Progenitor cell of endocrine pancreas (in vitro differentiated cells): Measurements from ENCODE around the gene NSMCE1. TPM values are rescaled to one million over a fixed set of nuclear protein-coding genes. Genes with fewer than 3 reads are reported as not detected.
"Not testable (repeated sequence)": the region's sequence is repeated elsewhere in the genome, so short reads cannot be mapped to it uniquely, and the experiment has no call there.

Experiments
- DNase-seq: peaks from one replicate; pipeline ENCODE4 v3.0.0; 2021; ENCODE audit warnings: low spot score; ENCODE audit not compliant: unreplicated experiment
- H3K27ac Mint-ChIP-seq: 2 replicates; pipeline ENCODE4 v1.8.0; 2021; ENCODE audit warnings: mild to moderate bottlenecking, moderate library complexity, mixed read lengths
- H3K27me3 Mint-ChIP-seq: 2 replicates; pipeline ENCODE4 v1.8.0; 2021; ENCODE audit warnings: mixed read lengths
- H3K36me3 Mint-ChIP-seq: 2 replicates; pipeline ENCODE4 v1.8.0; 2022; ENCODE audit warnings: mixed read lengths; ENCODE audit not compliant: insufficient read depth
- H3K4me1 Mint-ChIP-seq: 2 replicates; pipeline ENCODE4 v1.8.0; 2021; ENCODE audit warnings: low read depth, mixed read lengths
- H3K4me3 Mint-ChIP-seq: 2 replicates; pipeline ENCODE4 v1.8.0; 2021; ENCODE audit warnings: low read depth, mild to moderate bottlenecking, moderate library complexity, mixed read lengths
- H3K9me3 Mint-ChIP-seq: 2 replicates; pipeline ENCODE4 v1.8.0; 2021; ENCODE audit warnings: low read depth, mixed read lengths
- total RNA-seq: library from RNA; stranded (reverse); gene quantifications from 2 replicates; pipeline ENCODE4 v1.2.1, GENCODE V29; 2021
- TF ChIP-seq, protein P1 (sequence below): fragments of 200-600 bp; sonication (generic); IDR thresholded peaks from one replicate; pipeline ENCODE4 v1.5.0; 2021; ENCODE audit warnings: antibody characterized with exemption, mild to moderate bottlenecking; ENCODE audit not compliant: unreplicated experiment

The NSMCE1 gene
- total RNA-seq, 1 donor from 2014 or later: 26.2 TPM

DNA sequence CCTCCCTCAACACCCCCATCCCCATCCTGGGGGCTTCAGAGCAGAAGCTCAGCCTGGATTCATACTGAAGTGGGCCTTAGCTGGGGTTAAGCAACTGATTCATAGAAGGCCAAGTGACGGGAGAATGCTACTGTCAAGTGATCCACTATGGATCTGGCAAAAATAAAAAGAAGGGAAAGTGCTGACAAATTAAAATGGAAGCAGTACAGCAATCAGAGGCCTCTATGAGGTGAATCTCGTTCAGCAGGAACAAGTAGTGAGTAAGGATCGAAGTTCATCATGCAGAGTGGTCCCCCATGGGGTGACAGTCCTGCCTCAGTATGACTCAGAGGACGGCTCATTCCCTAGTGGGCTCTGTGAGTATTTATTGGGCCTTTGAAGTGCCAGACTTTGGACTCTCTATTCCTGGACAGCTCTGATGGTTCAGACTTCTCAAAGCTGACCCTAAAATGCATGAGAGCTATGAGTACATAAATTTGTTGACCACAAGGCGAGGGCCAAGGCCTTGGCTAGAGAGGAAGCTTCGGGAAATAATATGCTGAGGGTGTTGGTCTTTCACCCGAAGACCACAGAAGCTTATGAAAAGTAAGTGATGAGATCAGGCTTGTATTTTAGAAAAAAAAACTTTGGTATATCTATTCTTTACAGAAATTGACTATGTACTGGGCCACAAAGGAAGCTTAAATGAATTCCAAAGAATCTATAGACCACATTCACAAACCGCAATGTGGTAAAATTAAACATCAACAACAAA, 5.3 kb upstream of the NSMCE1 start:
- TF ChIP-seq, protein P1, sequence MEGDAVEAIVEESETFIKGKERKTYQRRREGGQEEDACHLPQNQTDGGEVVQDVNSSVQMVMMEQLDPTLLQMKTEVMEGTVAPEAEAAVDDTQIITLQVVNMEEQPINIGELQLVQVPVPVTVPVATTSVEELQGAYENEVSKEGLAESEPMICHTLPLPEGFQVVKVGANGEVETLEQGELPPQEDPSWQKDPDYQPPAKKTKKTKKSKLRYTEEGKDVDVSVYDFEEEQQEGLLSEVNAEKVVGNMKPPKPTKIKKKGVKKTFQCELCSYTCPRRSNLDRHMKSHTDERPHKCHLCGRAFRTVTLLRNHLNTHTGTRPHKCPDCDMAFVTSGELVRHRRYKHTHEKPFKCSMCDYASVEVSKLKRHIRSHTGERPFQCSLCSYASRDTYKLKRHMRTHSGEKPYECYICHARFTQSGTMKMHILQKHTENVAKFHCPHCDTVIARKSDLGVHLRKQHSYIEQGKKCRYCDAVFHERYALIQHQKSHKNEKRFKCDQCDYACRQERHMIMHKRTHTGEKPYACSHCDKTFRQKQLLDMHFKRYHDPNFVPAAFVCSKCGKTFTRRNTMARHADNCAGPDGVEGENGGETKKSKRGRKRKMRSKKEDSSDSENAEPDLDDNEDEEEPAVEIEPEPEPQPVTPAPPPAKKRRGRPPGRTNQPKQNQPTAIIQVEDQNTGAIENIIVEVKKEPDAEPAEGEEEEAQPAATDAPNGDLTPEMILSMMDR: no peak

DNA sequence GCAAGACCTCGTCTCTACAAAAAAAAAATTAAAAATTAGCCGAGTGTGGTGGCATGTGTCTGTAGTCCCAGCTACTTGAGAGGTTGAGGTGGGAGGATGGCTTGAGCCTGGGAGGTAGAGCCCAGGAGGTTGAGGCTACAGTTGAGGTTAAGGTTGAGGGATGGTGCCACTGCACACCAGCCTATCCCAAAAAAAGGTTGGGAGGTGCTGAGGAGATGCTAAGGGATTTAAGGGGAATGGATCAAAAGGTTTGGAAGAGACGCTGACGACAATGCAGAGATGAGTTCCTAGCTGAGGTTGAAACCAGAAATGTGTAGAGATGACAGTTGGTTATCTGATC, 4.7 kb upstream of the NSMCE1 start:
- peaks cover 1% of the 10 kb centered on the region for H3K4me1 Mint-ChIP-seq
- H3K27me3 Mint-ChIP-seq: no peaks in the 10 kb centered on the region
- no peak for DNase-seq
- no peak overlapping the region for H3K4me3 Mint-ChIP-seq
- TF ChIP-seq, protein P1: no peak
- no peaks in the 10 kb centered on the region for H3K36me3 Mint-ChIP-seq
- H3K9me3 Mint-ChIP-seq: no peaks in the 10 kb centered on the region
- no peak overlapping the region for H3K27ac Mint-ChIP-seq

More for the DNA sequence above, 5.3 kb upstream of the NSMCE1 start:
- no peaks in the 10 kb centered on the region for H3K36me3 Mint-ChIP-seq
- H3K27me3 Mint-ChIP-seq: no peaks in the 10 kb centered on the region
- no peak for DNase-seq
- H3K4me3 Mint-ChIP-seq: no peak overlapping the region
- no peaks in the 10 kb centered on the region for H3K4me1 Mint-ChIP-seq
- H3K9me3 Mint-ChIP-seq: no peaks in the 10 kb centered on the region
- no peak overlapping the region for H3K27ac Mint-ChIP-seq

DNA sequence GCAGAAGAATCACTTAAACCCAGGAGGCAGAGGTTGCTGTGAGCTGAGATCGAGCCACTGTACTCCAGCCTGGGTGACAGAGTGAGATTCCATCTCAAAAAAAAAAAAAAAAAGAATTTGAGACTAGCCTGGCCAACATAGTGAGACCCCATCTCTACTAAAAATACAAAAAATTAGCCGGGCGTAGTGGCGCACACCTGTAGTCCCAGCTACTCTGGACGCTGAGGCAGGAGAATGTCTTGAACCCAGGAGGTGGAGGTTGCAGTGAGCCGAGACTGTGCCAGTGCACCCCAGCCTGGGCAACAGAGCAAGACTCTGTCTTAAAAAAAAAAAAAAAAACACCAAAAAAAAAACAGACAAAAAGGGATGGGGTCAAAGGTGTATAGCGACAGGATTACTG, 4.1 kb upstream of the NSMCE1 start:
- not testable (repeated sequence) for H3K27ac Mint-ChIP-seq, DNase-seq, H3K27me3 Mint-ChIP-seq, H3K4me3 Mint-ChIP-seq, H3K4me1 Mint-ChIP-seq, H3K9me3 Mint-ChIP-seq, H3K36me3 Mint-ChIP-seq

DNA sequence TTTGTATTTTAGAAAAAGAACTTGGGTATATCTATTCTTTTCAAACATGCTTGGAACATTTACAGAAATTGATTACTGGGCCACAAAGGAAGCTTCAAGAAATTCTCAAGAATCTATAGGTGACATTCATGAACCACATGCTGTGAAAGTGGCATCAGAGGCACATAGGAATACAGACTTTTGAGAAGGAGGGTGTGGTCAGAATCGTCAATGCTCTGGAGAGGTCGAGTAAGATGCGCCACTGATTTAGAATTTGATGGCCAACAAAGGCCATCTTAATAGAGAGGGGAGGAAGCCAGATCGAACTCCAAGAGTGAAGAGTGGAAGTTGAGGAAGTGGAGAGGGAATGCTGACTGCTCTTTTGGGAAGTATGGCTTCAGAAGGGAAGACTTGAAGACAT, 3.5 kb upstream of the NSMCE1 start:
- Mint-ChIP-seq H3K27ac (no peak overlapping the region), H3K27me3 (no peaks in the 10 kb centered on the region), H3K4me3 (no peak overlapping the region), H3K9me3 (no peaks in the 10 kb centered on the region), H3K36me3 (no peaks in the 10 kb centered on the region), H3K4me1 (peaks cover 5% of the 10 kb centered on the region)
- TF ChIP-seq, protein P1: no peak
- no peak for DNase-seq

DNA sequence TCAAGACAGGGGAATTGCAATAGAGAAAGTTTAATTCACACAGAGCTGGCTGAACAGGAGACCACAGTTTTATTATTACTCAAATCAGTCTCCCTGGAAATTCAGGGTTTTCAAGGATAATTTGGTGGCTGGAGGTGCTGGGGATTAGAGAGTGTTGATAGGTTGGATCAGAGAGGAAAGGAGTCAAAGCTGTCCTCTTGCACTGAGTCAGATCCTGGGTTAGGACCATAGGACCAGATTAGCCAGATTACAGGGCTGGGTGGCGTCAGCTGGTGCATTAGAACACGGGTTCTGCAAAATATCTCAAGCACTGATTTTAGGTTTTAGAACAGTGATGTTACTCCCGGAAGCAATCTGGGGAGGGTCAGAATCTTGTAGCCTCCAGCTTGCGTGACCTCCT, 1.8 kb upstream of the NSMCE1 start:
- Mint-ChIP-seq H3K27me3 (no peaks in the 10 kb centered on the region), H3K36me3 (no peaks in the 10 kb centered on the region), H3K9me3 (no peaks in the 10 kb centered on the region), H3K4me1 (peaks cover 5% of the 10 kb centered on the region), H3K4me3 (no peak overlapping the region), H3K27ac (no peak overlapping the region)
- no peak for DNase-seq
- TF ChIP-seq, protein P1: no peak
